Spleen (tissue), 11 donors: ENCODE results near the gene GLI2. TPM values are rescaled to one million over a fixed set of nuclear protein-coding genes. Genes with fewer than 3 reads are reported as not detected.

Experiments used
- DNase-seq: peaks from one replicate; pipeline ENCODE4 v3.0.0-alpha.2; 2020
- H3K27ac ChIP-seq, 8 donors: fragments of 200-600 bp; sonication (generic) in 7 of 8; 1 replicate in 4 of 8; 2 replicates in 4 of 8; pipeline versions ENCODE4 v1.5.0 to v1.8.0; 2016 to 2021; ENCODE audit warnings: inconsistent platforms in 4 of 8, mild to moderate bottlenecking in 4 of 8, moderate library complexity in 1 of 8
- H3K27me3 ChIP-seq, 7 donors: fragments of 200-600 bp; sonication (generic) in 6 of 7; replicated peaks in 1 of 7; 1 replicate in 4 of 7; 2 replicates in 3 of 7; pipeline versions ENCODE4 v1.5.0 to v1.8.0; 2016 to 2021; ENCODE audit warnings: inconsistent platforms in 3 of 7, mild to moderate bottlenecking in 1 of 7
- H3K36me3 ChIP-seq, 6 donors: fragments of 200-600 bp; sonication (generic) in 5 of 6; 1 replicate in 4 of 6; 2 replicates in 2 of 6; pipeline versions ENCODE4 v1.5.0 to v1.8.0; 2016 to 2021; ENCODE audit warnings: inconsistent platforms in 2 of 6
- H3K4me1 ChIP-seq, 6 donors: fragments of 200-600 bp; sonication (generic) in 5 of 6; 1 replicate in 3 of 6; 2 replicates in 3 of 6; pipeline versions ENCODE4 v1.5.0 to v1.8.0; 2016 to 2021; ENCODE audit warnings: inconsistent platforms in 3 of 6
- H3K4me3 ChIP-seq, 8 donors: fragments of 200-600 bp; sonication (generic) in 7 of 8; 1 replicate in 4 of 8; 2 replicates in 4 of 8; pipeline versions ENCODE4 v1.5.0 to v1.8.0; 2016 to 2021; ENCODE audit warnings: inconsistent platforms in 4 of 8, mild to moderate bottlenecking in 4 of 8, moderate library complexity in 2 of 8
- H3K9me3 ChIP-seq, 8 donors: fragments of 200-600 bp; sonication (generic) in 7 of 8; 1 replicate in 4 of 8; 2 replicates in 4 of 8; pipeline versions ENCODE4 v1.5.0 to v1.8.0; 2016 to 2021; ENCODE audit warnings: inconsistent platforms in 4 of 8
- CTCF ChIP-seq, 11 experiments: fragments of 200-600 bp in 7 of 11; fragments of 450-650 bp in 4 of 11; sonication (generic) in 4 of 11; IDR thresholded peaks in 8 of 11; conservative IDR thresholded peaks in 3 of 11; 1 replicate in 7 of 11; 2 replicates in 4 of 11; pipeline versions ENCODE4 v1.4.0 to v1.8.0; 2016 to 2021; ENCODE audit warnings: antibody characterized with exemption in 11 of 11, inconsistent platforms in 4 of 11, mild to moderate bottlenecking in 1 of 11
- POLR2A ChIP-seq, 3 donors: fragments of 450-650 bp; IDR thresholded peaks; one replicate each; pipeline ENCODE4 v1.5.1; 2017; ENCODE audit warnings: antibody characterized with exemption in 3 of 3, mild to moderate bottlenecking in 1 of 3
- POLR2AphosphoS5 ChIP-seq, 3 donors: sonication (generic); formaldehyde crosslinking; IDR thresholded peaks; one replicate each; pipeline ENCODE4 v1.5.1; 2017; ENCODE audit warnings: antibody characterized with exemption in 3 of 3
- WGBS, 5 donors: extraction: QIAGEN DNeasy Blood & Tissue Kit in 3 of 5; methylation state at CpG; one replicate each; pipeline versions ENCODE4 v1.1.5 to v1.1.7; 2013 to 2018; 5-methylcytosine and 5-hydroxymethylcytosine counted together
- intact Hi-C: fragments of 100-400 bp; cut with DNase I; formaldehyde crosslinking; loops from one replicate; pipeline ENCODE4 v1.15.0; 2023; ENCODE audit warnings: low total_unique reads
- polyA plus RNA-seq, 3 donors: library from polyadenylated mRNA; stranded (reverse); fragments of 200-250 nt; gene quantifications; one replicate each; pipeline ENCODE4 v1.2.1, GENCODE V29; 2013
- total RNA-seq, 7 donors: library from RNA; depleted of rRNA in 3 of 7; stranded (reverse); fragments of >200 nt in 3 of 7; fragmentation: NEBNext Ultra II Directional in 4 of 7; extraction: Animal tissue kit (Norgen Biotek cat#: 25700) in 4 of 7; gene quantifications; one replicate each; pipeline versions ENCODE4 v1.1.0 to v1.2.1, GENCODE V29; 2016 to 2021
- donor health status: healthy with polysubstance abuse.
- donor health status: DM: no; HTN: no; CAD: no; lungs with moderate emphysema.
- donor health status: DM: no; HTN: no; CAD: no.
- donor health status: Bipolar disorder and iron deficiency.
- donor health status: healthy.
- donor health status: DM: no; HTN: no; CAD: no.
- donor health status: DM: yes; HTN: yes; CAD: no.

Gene GLI2
- total and polyA plus RNA-seq, 10 donors, result 0.22 to 10.6 (median 1.4) TPM

GRCh38 chr2:120749506-120750431 is 14.1 kb downstream of the GLI2 start:
- TF ChIP-seq POLR2AphosphoS5 (IDR thresholded peaks at IDR 0.05) (peak in 1 of 3 donors; percentile 54), CTCF (IDR thresholded peaks at IDR 0.05 in 8 of 11, conservative IDR thresholded peaks at IDR 0.05 in 3 of 11) (no peak)
- Histone ChIP-seq H3K4me3 (no peak overlapping the region), H3K27me3 (peaks cover 0 to 7% (median 0%) of the 10 kb centered on the region in 7 donors), H3K27ac (peak overlapping the region in 5 of 8 donors; percentile 21 to 52 (median 24)), H3K4me1 (peaks cover 0 to 4% (median 0%) of the 10 kb centered on the region in 6 donors), H3K9me3 (no peaks in the 10 kb centered on the region), H3K36me3 (no peaks in the 10 kb centered on the region)
- intact Hi-C loops, result no loop called here
- whole genome bisulfite sequencing, 5 donors, result 64 to 80% (median 70%) methylated on average over 9 to 11 of the region's 11 CpGs
- DNase-seq, result peak; percentile 54

GRCh38 chr2:120750488-120751210 is 15.0 kb downstream of the GLI2 start:
- Histone ChIP-seq H3K27ac (peak overlapping the region in 4 of 8 donors; percentile 21 to 52 (median 28)), H3K4me1 (peaks cover 0 to 4% (median 0%) of the 10 kb centered on the region in 6 donors), H3K36me3 (no peaks in the 10 kb centered on the region), H3K27me3 (peaks cover 0 to 7% (median 0%) of the 10 kb centered on the region in 7 donors), H3K4me3 (no peak overlapping the region), H3K9me3 (no peaks in the 10 kb centered on the region)
- TF ChIP-seq POLR2AphosphoS5 (IDR thresholded peaks at IDR 0.05) (no peak), POLR2A (IDR thresholded peaks at IDR 0.05) (no peak), CTCF (IDR thresholded peaks at IDR 0.05 in 8 of 11, conservative IDR thresholded peaks at IDR 0.05 in 3 of 11) (no peak)
- peak; percentile 56 for DNase-seq
- WGBS, 5 donors, result 74 to 95% (median 90%) methylated on average over 10 to 13 of the region's 13 CpGs
- intact Hi-C loops, result no loop called here

GRCh38 chr2:120751553-120751952 is 15.9 kb downstream of the GLI2 start:
- peaks cover 0 to 4% (median 0%) of the 10 kb centered on the region in 6 donors for H3K4me1 ChIP-seq
- no peak for TF ChIP-seq POLR2AphosphoS5 (IDR thresholded peaks at IDR 0.05)
- no peak for TF ChIP-seq POLR2A (IDR thresholded peaks at IDR 0.05)
- no peak overlapping the region for H3K27ac ChIP-seq
- intact Hi-C loops, result no loop called here
- H3K27me3 ChIP-seq, result no peaks in the 10 kb centered on the region
- H3K36me3 ChIP-seq, result no peaks in the 10 kb centered on the region
- no peak for DNase-seq
- no peak overlapping the region for H3K4me3 ChIP-seq
- H3K9me3 ChIP-seq, result no peaks in the 10 kb centered on the region
- 54 to 79% (median 67%) methylated on average over 1 of the region's 1 CpG for WGBS, 5 donors

- WGBS, 5 donors, result 68 to 81% (median 75%) methylated on average over 14 of the region's 14 CpGs
- Histone ChIP-seq H3K9me3 (no peaks in the 10 kb centered on the region), H3K27me3 (peaks cover 0 to 10% (median 0%) of the 10 kb centered on the region in 7 donors), H3K4me3 (no peak overlapping the region), H3K36me3 (no peaks in the 10 kb centered on the region), H3K4me1 (peaks cover 0 to 15% (median 7%) of the 10 kb centered on the region in 6 donors), H3K27ac (peak overlapping the region in 2 of 8 donors; percentile 3 to 8)
- DNase-seq, result peak; percentile 15
- TF ChIP-seq CTCF (IDR thresholded peaks at IDR 0.05 in 8 of 11, conservative IDR thresholded peaks at IDR 0.05 in 3 of 11) (no peak), POLR2A (IDR thresholded peaks at IDR 0.05) (no peak), POLR2AphosphoS5 (IDR thresholded peaks at IDR 0.05) (no peak)
- intact Hi-C loops, result no loop called here
Observed at GRCh38 chr2:120754067-120754960, 18.6 kb downstream of the GLI2 start.
